SK-N-SH (cell line): Measurements from ENCODE around the gene FMNL2.

Source experiments
- CHD2 ChIP-seq: fragments of 150-350 bp; IDR thresholded peaks from 2 replicates; pipeline ENCODE4 v1.6.1; 2018; ENCODE audit warnings: low read length; ENCODE audit not compliant: partially characterized antibody
- EP300 ChIP-seq, 2 experiments: IDR thresholded peaks; 2 replicates each; pipeline versions ENCODE4 v1.4.0 to v1.6.1; 2012; ENCODE audit warnings: borderline replicate concordance in 1 of 2, low read depth in 1 of 2, low read length in 1 of 2
- GABPA ChIP-seq: IDR thresholded peaks from 2 replicates; pipeline ENCODE4 v1.4.0; 2012; ENCODE audit warnings: low read depth, mild to moderate bottlenecking
- JUND ChIP-seq: IDR thresholded peaks from 2 replicates; pipeline ENCODE4 v1.4.0; 2012
- NRF1 ChIP-seq: IDR thresholded peaks from 2 replicates; pipeline ENCODE4 v1.6.1; 2012; ENCODE audit warnings: low read depth, mild to moderate bottlenecking, low read length
- POLR2AphosphoS5 ChIP-seq: IDR thresholded peaks from 2 replicates; pipeline ENCODE4 v1.6.1; 2012; ENCODE audit warnings: low read depth, low read length
- RCOR1 ChIP-seq: fragments of 150-350 bp; IDR thresholded peaks from 2 replicates; pipeline ENCODE4 v1.6.1; 2017; ENCODE audit warnings: antibody characterized with exemption, low read length
- RXRA ChIP-seq: IDR thresholded peaks from 2 replicates; pipeline ENCODE4 v1.4.0; 2012; ENCODE audit warnings: low read depth, mild to moderate bottlenecking, borderline replicate concordance
- TAF1 ChIP-seq: IDR thresholded peaks from 2 replicates; pipeline ENCODE4 v1.6.1; 2012; ENCODE audit warnings: low read depth, mild to moderate bottlenecking, low read length, moderate library complexity, borderline replicate concordance
- YY1 ChIP-seq: IDR thresholded peaks from 2 replicates; pipeline ENCODE4 v1.4.0; 2012; ENCODE audit warnings: low read depth, mild to moderate bottlenecking
- ZBTB33 ChIP-seq: IDR thresholded peaks from 2 replicates; pipeline ENCODE4 v1.4.0; 2012; ENCODE audit warnings: low read depth, borderline replicate concordance
- TF ChIP-seq, protein P1 (sequence below): fragments of 200-600 bp; sonication (generic); IDR thresholded peaks from 2 replicates; pipeline ENCODE4 v1.6.1; 2017; ENCODE audit warnings: antibody characterized with exemption, mild to moderate bottlenecking, moderate library complexity
- TF ChIP-seq, protein P2 (sequence below): IDR thresholded peaks from 2 replicates; pipeline ENCODE4 v1.6.1; 2012; ENCODE audit warnings: mild to moderate bottlenecking, low read depth, low read length, moderate library complexity

- no peak for TF ChIP-seq CHD2
- TF ChIP-seq, protein P1, sequence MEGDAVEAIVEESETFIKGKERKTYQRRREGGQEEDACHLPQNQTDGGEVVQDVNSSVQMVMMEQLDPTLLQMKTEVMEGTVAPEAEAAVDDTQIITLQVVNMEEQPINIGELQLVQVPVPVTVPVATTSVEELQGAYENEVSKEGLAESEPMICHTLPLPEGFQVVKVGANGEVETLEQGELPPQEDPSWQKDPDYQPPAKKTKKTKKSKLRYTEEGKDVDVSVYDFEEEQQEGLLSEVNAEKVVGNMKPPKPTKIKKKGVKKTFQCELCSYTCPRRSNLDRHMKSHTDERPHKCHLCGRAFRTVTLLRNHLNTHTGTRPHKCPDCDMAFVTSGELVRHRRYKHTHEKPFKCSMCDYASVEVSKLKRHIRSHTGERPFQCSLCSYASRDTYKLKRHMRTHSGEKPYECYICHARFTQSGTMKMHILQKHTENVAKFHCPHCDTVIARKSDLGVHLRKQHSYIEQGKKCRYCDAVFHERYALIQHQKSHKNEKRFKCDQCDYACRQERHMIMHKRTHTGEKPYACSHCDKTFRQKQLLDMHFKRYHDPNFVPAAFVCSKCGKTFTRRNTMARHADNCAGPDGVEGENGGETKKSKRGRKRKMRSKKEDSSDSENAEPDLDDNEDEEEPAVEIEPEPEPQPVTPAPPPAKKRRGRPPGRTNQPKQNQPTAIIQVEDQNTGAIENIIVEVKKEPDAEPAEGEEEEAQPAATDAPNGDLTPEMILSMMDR = no peak
- TF ChIP-seq NRF1 = no peak
- TF ChIP-seq ZBTB33 = no peak
- no peak for TF ChIP-seq JUND
- TF ChIP-seq GABPA = no peak
- no peak for TF ChIP-seq EP300 (IDR thresholded peaks at IDR 0.05; ENCODE audit: borderline replicate concordance in 1 of 2, low read depth in 1 of 2, low read length in 1 of 2)
- TF ChIP-seq RCOR1 = no peak
- TF ChIP-seq, protein P2, sequence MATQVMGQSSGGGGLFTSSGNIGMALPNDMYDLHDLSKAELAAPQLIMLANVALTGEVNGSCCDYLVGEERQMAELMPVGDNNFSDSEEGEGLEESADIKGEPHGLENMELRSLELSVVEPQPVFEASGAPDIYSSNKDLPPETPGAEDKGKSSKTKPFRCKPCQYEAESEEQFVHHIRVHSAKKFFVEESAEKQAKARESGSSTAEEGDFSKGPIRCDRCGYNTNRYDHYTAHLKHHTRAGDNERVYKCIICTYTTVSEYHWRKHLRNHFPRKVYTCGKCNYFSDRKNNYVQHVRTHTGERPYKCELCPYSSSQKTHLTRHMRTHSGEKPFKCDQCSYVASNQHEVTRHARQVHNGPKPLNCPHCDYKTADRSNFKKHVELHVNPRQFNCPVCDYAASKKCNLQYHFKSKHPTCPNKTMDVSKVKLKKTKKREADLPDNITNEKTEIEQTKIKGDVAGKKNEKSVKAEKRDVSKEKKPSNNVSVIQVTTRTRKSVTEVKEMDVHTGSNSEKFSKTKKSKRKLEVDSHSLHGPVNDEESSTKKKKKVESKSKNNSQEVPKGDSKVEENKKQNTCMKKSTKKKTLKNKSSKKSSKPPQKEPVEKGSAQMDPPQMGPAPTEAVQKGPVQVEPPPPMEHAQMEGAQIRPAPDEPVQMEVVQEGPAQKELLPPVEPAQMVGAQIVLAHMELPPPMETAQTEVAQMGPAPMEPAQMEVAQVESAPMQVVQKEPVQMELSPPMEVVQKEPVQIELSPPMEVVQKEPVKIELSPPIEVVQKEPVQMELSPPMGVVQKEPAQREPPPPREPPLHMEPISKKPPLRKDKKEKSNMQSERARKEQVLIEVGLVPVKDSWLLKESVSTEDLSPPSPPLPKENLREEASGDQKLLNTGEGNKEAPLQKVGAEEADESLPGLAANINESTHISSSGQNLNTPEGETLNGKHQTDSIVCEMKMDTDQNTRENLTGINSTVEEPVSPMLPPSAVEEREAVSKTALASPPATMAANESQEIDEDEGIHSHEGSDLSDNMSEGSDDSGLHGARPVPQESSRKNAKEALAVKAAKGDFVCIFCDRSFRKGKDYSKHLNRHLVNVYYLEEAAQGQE = no peak
- TF ChIP-seq YY1 = no peak
- TF ChIP-seq RXRA = no peak
- no peak for TF ChIP-seq POLR2AphosphoS5
- TF ChIP-seq TAF1 = no peak
Observed at GRCh38 chr2:152546230-152546837, 211.4 kb downstream of the FMNL2 start.
